SU-DHL-6 (cell line): ENCODE data around the gene STARD8.
"Not testable (repeated sequence)": the region's sequence is repeated elsewhere in the genome, so short reads cannot be mapped to it uniquely, and the experiment has no call there.

Experiments
- H2AFZ ChIP-seq: fragments of 200-600 bp; sonication (generic); 2 replicates; pipeline ENCODE4 v1.6.1; 2014; ENCODE audit warnings: low read depth, mild to moderate bottlenecking, moderate library complexity, mixed read lengths, antibody characterized with exemption, low read length; ENCODE audit not compliant: severe bottlenecking
- H3F3A ChIP-seq: fragments of 200-600 bp; shearing (Covaris generic); 2 replicates; pipeline ENCODE4 v1.6.0; 2016; ENCODE audit warnings: antibody characterized with exemption, mild to moderate bottlenecking; ENCODE audit not compliant: insufficient read depth
- H3K27ac ChIP-seq: fragments of 200-600 bp; sonication (generic); 2 replicates; pipeline ENCODE4 v1.5.1; 2016; ENCODE audit warnings: low read depth, mild to moderate bottlenecking, low read length, moderate library complexity, mixed read lengths
- H3K27me3 ChIP-seq: fragments of 200-600 bp; sonication (generic), shearing (Covaris generic); 2 replicates; pipeline ENCODE4 v1.6.0; 2014; ENCODE audit warnings: mild to moderate bottlenecking, low read length
- H3K36me3 ChIP-seq: fragments of 200-600 bp; sonication (generic); 2 replicates; pipeline ENCODE4 v1.6.1; 2014; ENCODE audit warnings: mild to moderate bottlenecking, low read length, mixed read lengths
- H3K4me2 ChIP-seq: fragments of 300-600, 200-600 bp; shearing (Covaris generic), sonication (generic); 2 replicates; pipeline ENCODE4 v1.6.0; 2014; ENCODE audit warnings: low read length, low read depth, mild to moderate bottlenecking; ENCODE audit not compliant: poor library complexity, severe bottlenecking
- H3K4me3 ChIP-seq: fragments of 200-600 bp; sonication (generic); 2 replicates; pipeline ENCODE4 v1.5.1; 2014; ENCODE audit warnings: antibody characterized with exemption, low read length, mild to moderate bottlenecking, mixed read lengths; ENCODE audit not compliant: insufficient read depth, poor library complexity, severe bottlenecking
- H3K79me2 ChIP-seq: fragments of 200-600 bp; sonication (generic); 2 replicates; pipeline ENCODE4 v1.6.1; 2014; ENCODE audit warnings: mild to moderate bottlenecking, low read length, moderate library complexity; ENCODE audit not compliant: insufficient read depth
- H3K9ac ChIP-seq: fragments of 200-600 bp; sonication (generic); 2 replicates; pipeline ENCODE4 v1.7.0; 2014; ENCODE audit warnings: mild to moderate bottlenecking, low read length
- H3K9me2 ChIP-seq: fragments of 200-600 bp; sonication (generic); replicated peaks from 2 replicates; pipeline ENCODE4 v1.6.1; 2014; ENCODE audit warnings: low read length; ENCODE audit not compliant: insufficient read depth
- H3K9me3 ChIP-seq: fragments of 200-600 bp; sonication (generic); 2 replicates; pipeline ENCODE4 v1.6.1; 2014; ENCODE audit warnings: low read length, mixed read lengths; ENCODE audit not compliant: insufficient read depth
- H4K20me1 ChIP-seq: fragments of 200-600 bp; sonication (generic); 2 replicates; pipeline ENCODE4 v1.6.1; 2014; ENCODE audit warnings: low read depth, mild to moderate bottlenecking, antibody characterized with exemption, low read length, moderate library complexity, mixed read lengths
- EZH2phosphoT487 ChIP-seq: fragments of 200-600 bp; sonication (generic), shearing (Covaris generic); conservative IDR thresholded peaks from 2 replicates; pipeline ENCODE4 v1.6.1; 2018; ENCODE audit warnings: mild to moderate bottlenecking, antibody characterized with exemption, low read length, moderate library complexity, mixed read lengths
- TF ChIP-seq, protein P1 (sequence below): fragments of 200-600 bp; sonication (generic); IDR thresholded peaks from one replicate; pipeline ENCODE4 v1.5.1; 2017; ENCODE audit warnings: antibody characterized with exemption, mild to moderate bottlenecking, low read length, moderate library complexity; ENCODE audit not compliant: insufficient read depth, poor library complexity, severe bottlenecking

The STARD8 gene

DNA sequence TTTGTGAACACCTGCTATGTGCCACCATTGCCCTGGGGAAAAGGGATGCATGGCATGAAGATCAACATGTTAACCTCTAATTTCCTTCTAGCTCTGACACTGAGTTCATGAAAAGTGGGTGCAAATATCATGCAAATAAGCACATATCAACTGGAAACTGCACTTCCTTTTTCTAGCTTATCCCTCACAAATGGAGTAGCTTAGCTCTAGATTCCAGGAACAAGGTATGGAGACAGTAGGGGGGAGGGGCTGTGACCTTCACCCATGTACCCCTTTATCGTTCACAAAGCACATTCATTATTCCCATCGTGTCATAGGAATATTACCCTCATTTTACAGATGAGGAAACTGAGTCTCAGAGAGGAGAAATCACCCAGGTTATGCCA lies 37.4 kb downstream of the STARD8 start:
- Histone ChIP-seq H3K27me3 (no peaks in the 10 kb centered on the region), H3K9ac (no peak overlapping the region), H3K36me3 (no peaks in the 10 kb centered on the region), H2AFZ (no peak overlapping the region), H3K27ac (no peak overlapping the region), H3K79me2 (no peaks in the 10 kb centered on the region), H3K9me2 (no peaks in the 10 kb centered on the region), H3K9me3 (no peaks in the 10 kb centered on the region), H3K4me2 (no peak overlapping the region), H3F3A (no peaks in the 10 kb centered on the region), H4K20me1 (no peaks in the 10 kb centered on the region), H3K4me3 (no peak overlapping the region)
- no peak for TF ChIP-seq EZH2phosphoT487
- TF ChIP-seq, protein P1, sequence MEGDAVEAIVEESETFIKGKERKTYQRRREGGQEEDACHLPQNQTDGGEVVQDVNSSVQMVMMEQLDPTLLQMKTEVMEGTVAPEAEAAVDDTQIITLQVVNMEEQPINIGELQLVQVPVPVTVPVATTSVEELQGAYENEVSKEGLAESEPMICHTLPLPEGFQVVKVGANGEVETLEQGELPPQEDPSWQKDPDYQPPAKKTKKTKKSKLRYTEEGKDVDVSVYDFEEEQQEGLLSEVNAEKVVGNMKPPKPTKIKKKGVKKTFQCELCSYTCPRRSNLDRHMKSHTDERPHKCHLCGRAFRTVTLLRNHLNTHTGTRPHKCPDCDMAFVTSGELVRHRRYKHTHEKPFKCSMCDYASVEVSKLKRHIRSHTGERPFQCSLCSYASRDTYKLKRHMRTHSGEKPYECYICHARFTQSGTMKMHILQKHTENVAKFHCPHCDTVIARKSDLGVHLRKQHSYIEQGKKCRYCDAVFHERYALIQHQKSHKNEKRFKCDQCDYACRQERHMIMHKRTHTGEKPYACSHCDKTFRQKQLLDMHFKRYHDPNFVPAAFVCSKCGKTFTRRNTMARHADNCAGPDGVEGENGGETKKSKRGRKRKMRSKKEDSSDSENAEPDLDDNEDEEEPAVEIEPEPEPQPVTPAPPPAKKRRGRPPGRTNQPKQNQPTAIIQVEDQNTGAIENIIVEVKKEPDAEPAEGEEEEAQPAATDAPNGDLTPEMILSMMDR = no peak

GRCh38 chrX:68685685-68686084 lies 38.2 kb downstream of the STARD8 start:
- Histone ChIP-seq H3K4me2 (no peak overlapping the region), H3K27ac (no peak overlapping the region)

GRCh38 chrX:68686097-68686977 lies 38.9 kb downstream of the STARD8 start:
- H3K4me3 ChIP-seq = no peak overlapping the region
- H2AFZ ChIP-seq = no peak overlapping the region
- no peaks in the 10 kb centered on the region for H3K9me3 ChIP-seq

More at GRCh38 chrX:68685685-68686084, 38.2 kb downstream of the STARD8 start:
- H3K79me2 ChIP-seq = no peaks in the 10 kb centered on the region
- H3K9me3 ChIP-seq = no peaks in the 10 kb centered on the region
- H3K36me3 ChIP-seq = no peaks in the 10 kb centered on the region
- H3K9ac ChIP-seq = no peak overlapping the region
- no peak overlapping the region for H2AFZ ChIP-seq
- H3K9me2 ChIP-seq = no peaks in the 10 kb centered on the region
- H3F3A ChIP-seq = no peaks in the 10 kb centered on the region
- H3K4me3 ChIP-seq = no peak overlapping the region
- no peak for TF ChIP-seq EZH2phosphoT487
- TF ChIP-seq, protein P1 = no peak
- no peaks in the 10 kb centered on the region for H4K20me1 ChIP-seq
- no peaks in the 10 kb centered on the region for H3K27me3 ChIP-seq

DNA sequence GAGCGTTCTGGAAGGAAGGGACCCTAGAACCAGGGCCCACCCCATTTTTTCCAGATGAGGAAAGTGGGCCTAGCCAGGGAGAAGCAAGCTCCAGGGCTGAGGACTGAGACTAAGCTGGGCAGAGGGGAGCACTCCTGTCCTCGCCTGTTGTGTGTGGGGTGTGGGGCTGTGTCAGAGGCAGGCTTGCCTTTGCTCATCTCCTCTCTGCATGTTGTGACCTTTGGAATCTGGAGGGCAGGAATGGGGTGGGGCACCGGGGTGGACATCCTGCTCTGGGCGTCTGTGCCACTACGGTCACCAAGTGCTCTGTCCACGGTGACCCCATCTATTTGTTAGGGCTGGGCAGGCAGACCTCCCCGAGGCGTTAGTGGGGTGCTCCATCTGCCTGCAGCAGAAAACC lies 41.5 kb downstream of the STARD8 start:
- not testable (repeated sequence) for H3K4me2 ChIP-seq

More at GRCh38 chrX:68686097-68686977, 38.9 kb downstream of the STARD8 start:
- no peak overlapping the region for H3K9ac ChIP-seq
- no peaks in the 10 kb centered on the region for H3K27me3 ChIP-seq
- H3F3A ChIP-seq = no peaks in the 10 kb centered on the region
- no peak overlapping the region for H3K27ac ChIP-seq
- no peaks in the 10 kb centered on the region for H4K20me1 ChIP-seq
- H3K36me3 ChIP-seq = no peaks in the 10 kb centered on the region
- no peak overlapping the region for H3K4me2 ChIP-seq
- TF ChIP-seq, protein P1 = no peak
- TF ChIP-seq EZH2phosphoT487 = no peak
- no peaks in the 10 kb centered on the region for H3K79me2 ChIP-seq
- H3K9me2 ChIP-seq = no peaks in the 10 kb centered on the region

More for the DNA sequence above, 41.5 kb downstream of the STARD8 start:
- not testable (repeated sequence) for H3K79me2 ChIP-seq, H4K20me1 ChIP-seq, H3K9me3 ChIP-seq, H3K9me2 ChIP-seq, H3F3A ChIP-seq, H3K27me3 ChIP-seq, H2AFZ ChIP-seq, H3K27ac ChIP-seq, H3K4me3 ChIP-seq, H3K9ac ChIP-seq, H3K36me3 ChIP-seq
